Urinary bladder (tissue), 4 donors: ENCODE measurements around the gene NSG1. TPM values are rescaled to one million over a fixed set of nuclear protein-coding genes. Genes with fewer than 3 reads are reported as not detected.
"Not testable (repeated sequence)": the region's sequence is repeated elsewhere in the genome, so short reads cannot be mapped to it uniquely, and the experiment has no call there.

Experiments used
- DNase-seq: peaks from one replicate; pipeline ENCODE4 v3.0.0-alpha.2; 2015; ENCODE audit errors: extremely low spot score
- H3K27ac ChIP-seq: one replicate; pipeline ENCODE4 v1.5.1; 2013; ENCODE audit warnings: low read depth, mild to moderate bottlenecking, moderate library complexity
- H3K36me3 ChIP-seq: one replicate; pipeline ENCODE4 v1.6.1; 2013; ENCODE audit warnings: mild to moderate bottlenecking, moderate library complexity; ENCODE audit not compliant: insufficient read depth
- H3K4me1 ChIP-seq: one replicate; pipeline ENCODE4 v1.6.1; 2013; ENCODE audit warnings: mild to moderate bottlenecking, moderate library complexity; ENCODE audit not compliant: insufficient read depth
- H3K4me3 ChIP-seq: one replicate; pipeline ENCODE4 v1.5.1; 2013; ENCODE audit warnings: low read depth, low read length
- WGBS: extraction: QIAGEN DNeasy Blood & Tissue Kit; methylation state at CpG from one replicate; pipeline ENCODE4 v1.1.7; 2013; 5-methylcytosine and 5-hydroxymethylcytosine counted together
- polyA plus RNA-seq: library from polyadenylated mRNA; stranded (reverse); fragments of 200-250 nt; gene quantifications from one replicate; pipeline ENCODE4 v1.2.3, GENCODE V29; 2013
- total RNA-seq: library from RNA; depleted of rRNA; stranded (reverse); fragments of >200 nt; gene quantifications from one replicate; pipeline ENCODE4 v1.2.3, GENCODE V29; 2014
- donor health status: healthy with polysubstance abuse.
- donor health status: healthy.

Gene NSG1
- total and polyA plus RNA-seq, 2 donors: 5.4 to 10.5 TPM

DNA sequence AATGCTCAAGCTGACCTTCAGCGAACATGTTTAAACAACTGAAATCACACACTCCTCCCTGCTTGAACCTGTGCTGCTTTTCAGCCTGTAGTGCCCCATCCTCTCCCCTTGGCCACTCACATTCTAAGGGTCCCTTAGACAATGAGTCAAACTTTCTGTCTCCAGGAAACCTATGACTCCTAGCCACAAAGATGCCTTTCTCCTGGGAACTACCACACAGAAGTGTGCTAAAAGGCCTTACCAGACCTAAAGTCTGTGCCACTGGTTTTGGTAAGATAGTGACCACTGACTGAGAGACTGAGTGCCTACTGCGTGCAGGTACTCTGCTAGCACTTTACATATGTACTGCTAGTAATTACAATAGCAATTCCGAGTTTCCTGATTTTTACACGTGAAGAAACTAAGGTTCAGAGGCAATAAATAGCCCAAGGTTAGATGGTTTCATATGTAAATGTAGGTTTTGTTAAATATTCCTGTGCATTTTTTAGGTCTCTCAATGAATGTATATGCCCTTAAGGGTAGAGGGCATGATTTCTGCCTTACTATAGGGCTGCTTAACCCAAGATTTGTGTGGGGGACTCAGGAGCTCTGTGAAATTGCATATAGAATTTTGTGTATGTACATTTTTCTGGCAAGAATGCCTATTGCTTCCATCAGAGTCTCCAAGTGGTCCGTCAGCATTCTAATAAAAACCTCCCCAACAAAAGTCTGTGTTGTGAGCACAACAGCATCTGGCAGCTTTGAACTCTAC lies 71.1 kb downstream of the NSG1 start:
- H3K4me3 ChIP-seq: no peak overlapping the region
- WGBS: 66% methylated on average over 5 of the region's 5 CpGs
- peaks cover 3% of the 10 kb centered on the region for H3K36me3 ChIP-seq
- no peaks in the 10 kb centered on the region for H3K4me1 ChIP-seq
- H3K27ac ChIP-seq: no peak overlapping the region
- no peak for DNase-seq

DNA sequence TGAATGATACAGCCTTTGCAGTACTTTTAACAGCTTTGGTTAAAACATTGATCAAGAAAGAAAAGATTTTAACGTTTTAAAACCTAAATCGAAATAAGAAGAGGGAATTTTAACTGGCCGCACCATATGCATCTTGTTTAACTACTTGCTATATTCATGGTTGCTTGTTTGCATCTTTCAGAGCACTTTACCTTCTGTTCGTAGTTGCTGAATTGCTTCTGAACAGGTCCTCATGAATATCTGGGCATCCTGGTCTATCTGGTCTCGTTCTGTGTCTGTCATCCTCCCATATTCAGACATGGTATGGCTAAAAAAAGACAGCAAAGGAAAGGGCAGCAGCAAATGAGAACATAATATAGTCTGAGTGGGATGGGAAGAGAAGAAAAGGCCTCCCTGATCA lies 72.3 kb downstream of the NSG1 start:
- Histone ChIP-seq H3K4me3 (no peak overlapping the region), H3K36me3 (peaks cover 3% of the 10 kb centered on the region), H3K4me1 (no peaks in the 10 kb centered on the region), H3K27ac (no peak overlapping the region)
- no peak for DNase-seq
- WGBS: 96% methylated on average over 5 of the region's 5 CpGs

DNA sequence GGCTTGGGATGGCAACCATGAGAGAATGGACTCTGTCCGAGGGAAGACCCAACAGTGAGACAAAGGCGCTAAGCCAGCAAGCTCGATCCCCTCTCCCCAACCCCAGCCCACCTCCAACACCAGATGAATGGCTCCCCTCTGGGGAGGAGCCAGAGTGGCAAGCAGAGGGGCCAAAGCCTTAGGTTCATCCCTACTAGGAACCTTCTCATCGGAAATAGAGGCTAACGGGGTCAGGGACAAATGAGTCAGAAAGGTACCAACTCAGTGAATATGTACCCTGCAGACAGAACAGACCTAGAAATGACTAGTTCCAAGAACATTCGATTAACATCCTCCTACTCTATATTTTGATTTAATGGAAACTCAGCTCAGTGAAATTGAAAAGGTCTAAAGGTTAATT lies 73.9 kb downstream of the NSG1 start:
- H3K27ac ChIP-seq: no peak overlapping the region
- H3K4me1 ChIP-seq: no peaks in the 10 kb centered on the region
- DNase-seq: no peak
- WGBS: 93% methylated on average over 6 of the region's 6 CpGs
- H3K4me3 ChIP-seq: no peak overlapping the region
- H3K36me3 ChIP-seq: no peaks in the 10 kb centered on the region

DNA sequence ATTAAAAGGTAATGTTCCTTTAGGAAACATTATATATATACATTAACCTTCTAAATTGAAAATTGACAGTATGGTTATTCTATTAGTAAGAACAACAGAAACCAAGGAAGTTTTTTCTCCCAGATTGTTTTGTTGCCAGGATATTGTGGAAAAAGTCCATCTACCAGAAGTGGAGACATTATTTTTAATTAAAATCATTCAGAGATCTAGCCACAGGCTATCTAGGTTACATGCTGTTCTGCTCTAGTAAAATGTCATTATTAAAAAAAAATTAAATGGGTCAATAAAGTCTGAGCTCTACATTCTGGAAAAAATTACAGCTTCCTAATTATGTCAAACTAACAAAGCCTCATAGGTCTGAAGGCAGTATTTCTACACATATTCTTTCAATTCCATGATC lies 74.3 kb downstream of the NSG1 start:
- Histone ChIP-seq H3K4me1 (no peaks in the 10 kb centered on the region), H3K4me3 (no peak overlapping the region), H3K36me3 (no peaks in the 10 kb centered on the region), H3K27ac (no peak overlapping the region)
- no peak for DNase-seq

DNA sequence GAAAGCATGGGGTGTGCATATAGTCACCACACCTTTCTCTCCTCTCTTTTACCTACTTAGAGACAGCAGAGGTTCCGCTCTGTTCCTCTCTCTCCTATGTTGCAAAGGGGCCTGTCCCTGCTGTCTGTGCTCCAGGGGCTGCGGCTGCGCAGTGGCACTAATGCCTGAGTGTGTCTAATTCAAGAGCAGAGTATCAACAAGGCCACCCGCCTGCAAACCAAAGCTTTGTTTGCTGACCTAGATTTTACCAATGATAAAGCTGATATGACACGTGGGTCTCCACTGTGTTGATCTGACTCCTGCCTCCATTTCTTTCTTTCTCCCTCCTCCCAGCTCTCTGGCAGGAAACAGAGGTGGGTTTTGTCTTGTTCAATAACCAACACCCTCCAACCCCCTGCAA lies 74.9 kb downstream of the NSG1 start:
- no peaks in the 10 kb centered on the region for H3K36me3 ChIP-seq
- no peak overlapping the region for H3K4me3 ChIP-seq
- WGBS: 78% methylated on average over 5 of the region's 5 CpGs
- no peak for DNase-seq
- H3K27ac ChIP-seq: no peak overlapping the region
- H3K4me1 ChIP-seq: no peaks in the 10 kb centered on the region

DNA sequence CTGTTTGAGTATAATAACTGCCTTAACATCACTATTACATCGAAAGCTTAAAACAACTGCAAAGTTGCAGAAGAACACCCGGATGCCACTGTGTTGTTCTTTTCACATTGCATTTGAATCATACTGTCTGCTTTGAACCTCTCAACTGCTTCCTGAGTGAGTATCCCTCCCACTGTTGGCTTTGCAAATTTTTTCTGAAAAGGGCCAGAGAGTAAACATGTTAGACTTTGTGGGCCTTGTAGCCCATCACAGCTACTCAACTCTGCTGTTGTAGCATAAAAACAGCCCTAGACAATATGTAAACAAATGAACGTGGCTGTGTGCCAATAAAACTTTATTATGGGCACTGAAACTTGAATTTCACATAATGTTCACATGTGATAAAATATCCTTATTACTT lies 76.1 kb downstream of the NSG1 start:
- H3K4me1 ChIP-seq: no peaks in the 10 kb centered on the region
- 53% methylated on average over 3 of the region's 3 CpGs for WGBS
- no peaks in the 10 kb centered on the region for H3K36me3 ChIP-seq
- H3K27ac ChIP-seq: no peak overlapping the region
- no peak overlapping the region for H3K4me3 ChIP-seq
- no peak for DNase-seq

DNA sequence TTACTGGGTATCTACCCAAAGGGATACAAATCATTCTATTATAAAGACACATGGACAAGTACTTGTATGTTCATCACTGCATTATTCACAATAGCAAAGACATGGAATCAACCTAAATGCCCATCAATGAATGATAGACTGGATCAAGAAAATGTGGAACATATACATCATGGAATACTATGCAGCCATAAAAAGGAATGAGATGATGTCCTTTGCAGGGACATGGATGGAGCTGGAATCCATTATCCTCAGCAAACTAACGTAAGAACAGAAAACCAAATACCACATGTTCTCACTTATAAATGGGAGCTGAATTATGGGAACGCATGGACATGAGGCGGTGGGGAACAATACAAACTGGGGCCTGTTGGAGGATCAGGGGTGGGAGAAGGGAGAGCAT lies 78.3 kb downstream of the NSG1 start:
- not testable (repeated sequence) for H3K4me1 ChIP-seq, H3K27ac ChIP-seq, H3K4me3 ChIP-seq, H3K36me3 ChIP-seq, DNase-seq
- 100% methylated on average over 3 of the region's 3 CpGs for WGBS

Other genes starting within 250 kb of the NSG1 start
- not detected for gene OTOP1, start 160.2 kb upstream of the NSG1 start, total RNA-seq
- gene OTOP1, start 160.2 kb upstream of the NSG1 start, polyA plus RNA-seq: not detected
- gene TMEM128, start 138.9 kb upstream of the NSG1 start, total RNA-seq: 33.0 TPM
- gene TMEM128, start 138.9 kb upstream of the NSG1 start, polyA plus RNA-seq: 31.3 TPM
- 9.1 TPM for gene LYAR, start 96.9 kb upstream of the NSG1 start, total RNA-seq
- 14.2 TPM for gene LYAR, start 96.9 kb upstream of the NSG1 start, polyA plus RNA-seq
- 8.2 TPM for gene ZBTB49, start 96.9 kb upstream of the NSG1 start, total RNA-seq
- 5.9 TPM for gene ZBTB49, start 96.9 kb upstream of the NSG1 start, polyA plus RNA-seq
- gene STX18, start 154.9 kb downstream of the NSG1 start, total RNA-seq: 37.9 TPM
- 13.2 TPM for gene STX18, start 154.9 kb downstream of the NSG1 start, polyA plus RNA-seq